ENCODE measurements around the gene USP4. TPM values are rescaled to one million over a fixed set of nuclear protein-coding genes. Genes with fewer than 3 reads are reported as not detected.

Gene USP4
- total and polyA plus RNA-seq, 2 experiments from 2014 or later: 20.1 to 26.5 TPM

DNA sequence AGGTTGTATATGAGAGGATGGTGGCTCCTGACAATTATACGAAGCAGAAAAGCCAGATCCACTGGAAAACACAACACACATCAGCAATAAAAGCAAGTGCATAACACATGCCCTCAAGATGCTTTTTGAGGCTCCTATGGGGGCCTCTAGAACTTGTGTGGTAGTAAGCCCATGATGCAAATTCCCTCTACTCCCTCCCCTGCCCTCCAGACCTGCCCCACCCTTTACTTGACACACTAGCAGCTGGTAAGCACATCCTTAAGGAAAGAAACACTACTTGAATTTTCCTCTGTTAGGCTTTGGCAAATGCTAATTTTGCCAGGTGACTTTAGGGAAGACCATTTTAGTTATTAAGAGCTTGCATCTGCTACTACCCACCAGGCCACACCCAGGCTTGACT, 29.2 kb downstream of the USP4 start:
- Histone ChIP-seq H3K4me2 (no peak overlapping the region), H2AFZ (no peak overlapping the region), H3K79me2 (no peaks in the 10 kb centered on the region), H3K4me3 (no peak overlapping the region), H3K4me1 (ENCODE audit: insufficient read depth) (no peaks in the 10 kb centered on the region), H3K9me3 (ENCODE audit: low read depth) (no peaks in the 10 kb centered on the region), H3K27me3 (no peaks in the 10 kb centered on the region), H3K36me3 (replicated peaks; ENCODE audit: insufficient read depth, low read depth) (no peaks in the 10 kb centered on the region), H4K20me1 (ENCODE audit: insufficient read depth, poor library complexity, severe bottlenecking) (no peaks in the 10 kb centered on the region), H3K9me2 (replicated peaks; ENCODE audit: insufficient read depth) (no peaks in the 10 kb centered on the region), H3K27ac (no peak overlapping the region)
- DNase-seq (ENCODE audit: low spot score): no peak
- 100% methylated on average over 1 of the region's 1 CpG for WGBS (ENCODE audit: low lambda C conversion rate, missing lambda C conversion rate)
- TF ChIP-seq EZH2phosphoT487 (IDR thresholded peaks at IDR 0.05; ENCODE audit: low read depth, severe bottlenecking, unreplicated experiment) (no peak), EZH2 (IDR thresholded peaks at IDR 0.05; ENCODE audit: borderline replicate concordance) (no peak)
- TF ChIP-seq, protein P1, sequence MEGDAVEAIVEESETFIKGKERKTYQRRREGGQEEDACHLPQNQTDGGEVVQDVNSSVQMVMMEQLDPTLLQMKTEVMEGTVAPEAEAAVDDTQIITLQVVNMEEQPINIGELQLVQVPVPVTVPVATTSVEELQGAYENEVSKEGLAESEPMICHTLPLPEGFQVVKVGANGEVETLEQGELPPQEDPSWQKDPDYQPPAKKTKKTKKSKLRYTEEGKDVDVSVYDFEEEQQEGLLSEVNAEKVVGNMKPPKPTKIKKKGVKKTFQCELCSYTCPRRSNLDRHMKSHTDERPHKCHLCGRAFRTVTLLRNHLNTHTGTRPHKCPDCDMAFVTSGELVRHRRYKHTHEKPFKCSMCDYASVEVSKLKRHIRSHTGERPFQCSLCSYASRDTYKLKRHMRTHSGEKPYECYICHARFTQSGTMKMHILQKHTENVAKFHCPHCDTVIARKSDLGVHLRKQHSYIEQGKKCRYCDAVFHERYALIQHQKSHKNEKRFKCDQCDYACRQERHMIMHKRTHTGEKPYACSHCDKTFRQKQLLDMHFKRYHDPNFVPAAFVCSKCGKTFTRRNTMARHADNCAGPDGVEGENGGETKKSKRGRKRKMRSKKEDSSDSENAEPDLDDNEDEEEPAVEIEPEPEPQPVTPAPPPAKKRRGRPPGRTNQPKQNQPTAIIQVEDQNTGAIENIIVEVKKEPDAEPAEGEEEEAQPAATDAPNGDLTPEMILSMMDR (IDR thresholded peaks at IDR 0.05; ENCODE audit: poor library complexity): no peak

DNA sequence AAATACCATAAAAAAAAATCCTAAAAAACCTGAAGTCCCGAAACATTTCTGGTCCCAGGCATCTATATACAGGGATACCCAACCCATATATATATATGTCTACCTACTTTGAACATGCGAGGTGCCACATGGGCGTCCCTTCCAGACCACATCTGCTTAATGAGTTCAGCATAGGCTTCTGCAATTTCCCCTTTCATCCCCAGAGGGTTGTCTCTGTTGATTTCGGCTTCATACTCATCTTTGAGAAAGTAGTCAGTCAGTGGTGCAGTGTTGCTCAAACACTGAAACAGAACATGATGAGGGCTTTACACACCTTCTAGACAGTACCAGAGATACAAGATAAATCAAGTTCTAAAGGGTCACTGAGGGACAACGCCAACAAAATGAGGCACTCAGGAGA, 34.2 kb downstream of the USP4 start:
- no peaks in the 10 kb centered on the region for H3K4me1 ChIP-seq (ENCODE audit: insufficient read depth)
- H3K27ac ChIP-seq: no peak overlapping the region
- H3K4me2 ChIP-seq: no peak overlapping the region
- H3K9me3 ChIP-seq (ENCODE audit: low read depth): no peaks in the 10 kb centered on the region
- H3K9me2 ChIP-seq (replicated peaks; ENCODE audit: insufficient read depth): no peaks in the 10 kb centered on the region
- DNase-seq (ENCODE audit: low spot score): no peak
- no peak overlapping the region for H2AFZ ChIP-seq
- WGBS (ENCODE audit: low lambda C conversion rate, missing lambda C conversion rate): 97% methylated on average over 5 of the region's 5 CpGs
- no peaks in the 10 kb centered on the region for H3K36me3 ChIP-seq (replicated peaks; ENCODE audit: insufficient read depth, low read depth)
- TF ChIP-seq EZH2 (IDR thresholded peaks at IDR 0.05; ENCODE audit: borderline replicate concordance) (no peak), EZH2phosphoT487 (IDR thresholded peaks at IDR 0.05; ENCODE audit: low read depth, severe bottlenecking, unreplicated experiment) (no peak)
- TF ChIP-seq, protein P1 (IDR thresholded peaks at IDR 0.05; ENCODE audit: poor library complexity): no peak
- no peak overlapping the region for H3K4me3 ChIP-seq
- no peaks in the 10 kb centered on the region for H4K20me1 ChIP-seq (ENCODE audit: insufficient read depth, poor library complexity, severe bottlenecking)
- H3K27me3 ChIP-seq: no peaks in the 10 kb centered on the region
- H3K79me2 ChIP-seq: no peaks in the 10 kb centered on the region

DNA sequence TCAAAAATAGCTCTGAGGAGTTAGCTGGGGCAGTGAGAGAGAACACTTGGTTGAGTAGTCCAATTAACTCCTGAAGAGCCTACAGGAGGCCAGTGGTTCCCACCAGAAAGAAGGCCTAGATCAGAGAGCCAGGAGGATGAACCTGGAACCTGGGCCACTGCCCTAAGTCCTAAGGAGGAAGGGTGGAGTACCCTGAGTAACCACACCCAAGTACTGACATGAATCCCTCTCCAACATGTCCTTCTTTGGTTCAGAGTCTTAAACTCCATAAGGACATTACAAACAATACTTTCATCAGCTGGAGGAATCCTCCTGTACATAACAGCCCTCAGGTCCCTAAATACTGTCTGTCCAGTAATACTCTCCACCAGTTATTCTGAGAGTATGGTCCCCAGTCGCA, 37.2 kb downstream of the USP4 start:
- DNase-seq (ENCODE audit: low spot score): no peak
- Histone ChIP-seq H3K9me3 (ENCODE audit: low read depth) (no peaks in the 10 kb centered on the region), H3K4me3 (no peak overlapping the region), H3K4me2 (no peak overlapping the region), H3K79me2 (no peaks in the 10 kb centered on the region), H3K4me1 (ENCODE audit: insufficient read depth) (no peaks in the 10 kb centered on the region), H3K27ac (no peak overlapping the region), H3K27me3 (no peaks in the 10 kb centered on the region), H4K20me1 (ENCODE audit: insufficient read depth, poor library complexity, severe bottlenecking) (no peaks in the 10 kb centered on the region), H3K36me3 (replicated peaks; ENCODE audit: insufficient read depth, low read depth) (no peaks in the 10 kb centered on the region), H3K9me2 (replicated peaks; ENCODE audit: insufficient read depth) (no peaks in the 10 kb centered on the region), H2AFZ (no peak overlapping the region)
- TF ChIP-seq, protein P1 (IDR thresholded peaks at IDR 0.05; ENCODE audit: poor library complexity): no peak
- no peak for TF ChIP-seq EZH2 (IDR thresholded peaks at IDR 0.05; ENCODE audit: borderline replicate concordance)
- no peak for TF ChIP-seq EZH2phosphoT487 (IDR thresholded peaks at IDR 0.05; ENCODE audit: low read depth, severe bottlenecking, unreplicated experiment)
- 100% methylated on average over 1 of the region's 1 CpG for WGBS (ENCODE audit: low lambda C conversion rate, missing lambda C conversion rate)

DNA sequence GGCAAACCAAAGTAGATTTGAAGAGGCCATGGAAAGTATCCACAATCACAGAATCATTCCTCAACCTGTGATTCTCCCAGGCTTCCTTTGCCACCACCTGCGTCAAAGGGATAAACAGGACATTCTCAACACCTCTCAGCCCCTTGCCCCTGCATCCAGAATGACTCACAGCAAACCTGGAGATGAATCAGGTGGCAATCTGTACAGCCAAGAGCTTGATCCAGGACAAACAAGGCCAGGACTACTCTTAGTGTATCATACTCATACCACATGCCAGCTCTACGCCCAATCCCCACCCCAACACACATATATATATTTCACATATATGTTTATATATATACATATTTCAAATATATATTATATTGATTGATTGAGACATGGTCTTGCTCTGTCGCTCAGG, 39.3 kb downstream of the USP4 start:
- no peaks in the 10 kb centered on the region for H3K27me3 ChIP-seq
- WGBS (ENCODE audit: low lambda C conversion rate, missing lambda C conversion rate): 93% methylated on average over 3 of the region's 3 CpGs
- no peak for DNase-seq (ENCODE audit: low spot score)
- no peaks in the 10 kb centered on the region for H3K4me1 ChIP-seq (ENCODE audit: insufficient read depth)
- H3K27ac ChIP-seq: no peak overlapping the region
- no peaks in the 10 kb centered on the region for H3K79me2 ChIP-seq
- H3K36me3 ChIP-seq (replicated peaks; ENCODE audit: insufficient read depth, low read depth): no peaks in the 10 kb centered on the region
- H3K9me3 ChIP-seq (ENCODE audit: low read depth): no peaks in the 10 kb centered on the region
- no peak overlapping the region for H2AFZ ChIP-seq
- H3K4me2 ChIP-seq: no peak overlapping the region
- no peaks in the 10 kb centered on the region for H4K20me1 ChIP-seq (ENCODE audit: insufficient read depth, poor library complexity, severe bottlenecking)
- no peak for TF ChIP-seq EZH2 (IDR thresholded peaks at IDR 0.05; ENCODE audit: borderline replicate concordance)
- TF ChIP-seq, protein P1 (IDR thresholded peaks at IDR 0.05; ENCODE audit: poor library complexity): no peak
- no peak overlapping the region for H3K4me3 ChIP-seq
- no peaks in the 10 kb centered on the region for H3K9me2 ChIP-seq (replicated peaks; ENCODE audit: insufficient read depth)
